C4-2B (cell line): ENCODE measurements around the gene CALHM1.

Experiments
- CTCF ChIP-seq: fragments of 450-650 bp; conservative IDR thresholded peaks from 2 replicates; pipeline ENCODE4 v1.5.1; 2017; ENCODE audit warnings: mild to moderate bottlenecking
- ZFX ChIP-seq: fragments of 450-650 bp; IDR thresholded peaks from 2 replicates; pipeline ENCODE4 v1.6.1; 2017

- TF ChIP-seq CTCF (no peak), ZFX (no peak)
Measured at GRCh38 chr10:103457896-103458583, 660 bp downstream of the CALHM1 start.
